Progenitor cell of endocrine pancreas (in vitro differentiated cells): ENCODE measurements around the gene SETBP1. TPM values are rescaled to one million over a fixed set of nuclear protein-coding genes. Genes with fewer than 3 reads are reported as not detected.

Source experiments
- DNase-seq: peaks from one replicate; pipeline ENCODE4 v3.0.0; 2021; ENCODE audit warnings: low spot score; ENCODE audit not compliant: unreplicated experiment
- H3K27ac Mint-ChIP-seq: 2 replicates; pipeline ENCODE4 v1.8.0; 2021; ENCODE audit warnings: mild to moderate bottlenecking, moderate library complexity, mixed read lengths
- H3K27me3 Mint-ChIP-seq: 2 replicates; pipeline ENCODE4 v1.8.0; 2021; ENCODE audit warnings: mixed read lengths
- H3K36me3 Mint-ChIP-seq: 2 replicates; pipeline ENCODE4 v1.8.0; 2022; ENCODE audit warnings: mixed read lengths; ENCODE audit not compliant: insufficient read depth
- H3K4me1 Mint-ChIP-seq: 2 replicates; pipeline ENCODE4 v1.8.0; 2021; ENCODE audit warnings: low read depth, mixed read lengths
- H3K4me3 Mint-ChIP-seq: 2 replicates; pipeline ENCODE4 v1.8.0; 2021; ENCODE audit warnings: low read depth, mild to moderate bottlenecking, moderate library complexity, mixed read lengths
- H3K9me3 Mint-ChIP-seq: 2 replicates; pipeline ENCODE4 v1.8.0; 2021; ENCODE audit warnings: low read depth, mixed read lengths
- total RNA-seq: library from RNA; stranded (reverse); gene quantifications from 2 replicates; pipeline ENCODE4 v1.2.1, GENCODE V29; 2021
- TF ChIP-seq, protein P1 (sequence below): fragments of 200-600 bp; sonication (generic); IDR thresholded peaks from one replicate; pipeline ENCODE4 v1.5.0; 2021; ENCODE audit warnings: antibody characterized with exemption, mild to moderate bottlenecking; ENCODE audit not compliant: unreplicated experiment

SETBP1 gene
- total RNA-seq, 1 donor from 2014 or later: 30.8 TPM

DNA sequence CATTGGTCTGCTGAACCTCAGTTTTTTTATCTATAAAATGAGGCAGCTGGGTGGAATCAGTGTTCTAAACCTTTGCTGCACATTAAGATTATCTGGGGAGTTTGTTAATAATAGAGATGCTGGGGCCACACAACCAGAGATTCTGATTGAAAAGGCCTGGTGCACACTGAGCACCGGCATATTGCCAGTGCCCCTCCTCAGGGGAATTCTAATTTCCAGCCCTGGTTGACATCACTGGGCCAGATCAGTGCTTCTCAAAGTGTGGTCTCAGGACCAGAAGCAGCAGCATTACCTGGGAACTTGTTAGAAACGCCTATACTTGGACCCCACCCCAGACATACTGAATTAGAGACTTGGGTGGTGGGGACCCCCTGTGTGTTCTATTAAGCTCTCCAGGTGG, 112.5 kb downstream of the SETBP1 start:
- Mint-ChIP-seq H3K4me3 (no peak overlapping the region), H3K27ac (no peak overlapping the region), H3K4me1 (peaks cover 47% of the 10 kb centered on the region), H3K27me3 (no peaks in the 10 kb centered on the region), H3K9me3 (no peaks in the 10 kb centered on the region), H3K36me3 (no peaks in the 10 kb centered on the region)
- TF ChIP-seq, protein P1, sequence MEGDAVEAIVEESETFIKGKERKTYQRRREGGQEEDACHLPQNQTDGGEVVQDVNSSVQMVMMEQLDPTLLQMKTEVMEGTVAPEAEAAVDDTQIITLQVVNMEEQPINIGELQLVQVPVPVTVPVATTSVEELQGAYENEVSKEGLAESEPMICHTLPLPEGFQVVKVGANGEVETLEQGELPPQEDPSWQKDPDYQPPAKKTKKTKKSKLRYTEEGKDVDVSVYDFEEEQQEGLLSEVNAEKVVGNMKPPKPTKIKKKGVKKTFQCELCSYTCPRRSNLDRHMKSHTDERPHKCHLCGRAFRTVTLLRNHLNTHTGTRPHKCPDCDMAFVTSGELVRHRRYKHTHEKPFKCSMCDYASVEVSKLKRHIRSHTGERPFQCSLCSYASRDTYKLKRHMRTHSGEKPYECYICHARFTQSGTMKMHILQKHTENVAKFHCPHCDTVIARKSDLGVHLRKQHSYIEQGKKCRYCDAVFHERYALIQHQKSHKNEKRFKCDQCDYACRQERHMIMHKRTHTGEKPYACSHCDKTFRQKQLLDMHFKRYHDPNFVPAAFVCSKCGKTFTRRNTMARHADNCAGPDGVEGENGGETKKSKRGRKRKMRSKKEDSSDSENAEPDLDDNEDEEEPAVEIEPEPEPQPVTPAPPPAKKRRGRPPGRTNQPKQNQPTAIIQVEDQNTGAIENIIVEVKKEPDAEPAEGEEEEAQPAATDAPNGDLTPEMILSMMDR: no peak
- DNase-seq: no peak

DNA sequence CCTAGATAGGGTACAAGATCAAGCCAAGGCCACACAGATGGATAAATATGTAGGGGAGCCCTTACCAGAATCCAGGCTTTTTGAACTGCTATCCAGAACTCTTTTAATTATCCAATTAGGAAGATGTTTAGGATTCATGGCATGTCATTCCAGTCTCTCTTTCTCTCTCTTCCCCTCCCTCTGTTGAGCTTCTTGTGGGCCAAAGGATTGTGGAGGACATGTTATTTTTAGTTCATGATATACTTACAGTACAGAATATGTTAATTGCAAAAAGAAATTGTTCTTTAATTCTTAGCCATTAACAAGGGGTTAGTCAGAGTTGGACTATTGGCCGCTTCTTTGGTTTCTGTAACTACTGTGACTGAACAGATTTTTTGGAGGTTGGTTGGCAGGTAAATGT, 113.0 kb downstream of the SETBP1 start:
- Mint-ChIP-seq H3K36me3 (no peaks in the 10 kb centered on the region), H3K4me1 (peaks cover 45% of the 10 kb centered on the region), H3K4me3 (no peak overlapping the region), H3K9me3 (no peaks in the 10 kb centered on the region), H3K27ac (no peak overlapping the region), H3K27me3 (no peaks in the 10 kb centered on the region)
- DNase-seq: no peak
- TF ChIP-seq, protein P1: no peak

DNA sequence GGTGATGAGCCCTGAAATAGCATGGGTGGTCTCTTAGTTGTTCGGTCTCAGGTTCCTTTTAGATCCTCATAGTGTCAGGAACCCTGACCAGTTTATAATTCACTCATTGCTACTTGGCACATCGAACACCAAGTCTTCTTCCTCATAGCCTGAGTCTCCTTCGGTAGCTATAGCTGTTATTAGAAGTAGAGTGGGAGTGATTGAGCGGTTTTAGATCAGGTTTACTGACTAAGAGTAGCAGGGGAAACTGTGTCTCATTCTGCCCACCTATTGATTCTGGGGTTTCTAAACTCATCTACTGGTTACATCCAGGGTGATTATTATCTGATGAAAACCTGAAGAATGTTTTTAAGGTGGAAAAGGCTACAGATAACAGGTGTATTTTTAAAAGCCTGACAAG, 114.6 kb downstream of the SETBP1 start:
- TF ChIP-seq, protein P1: no peak
- Mint-ChIP-seq H3K27ac (no peak overlapping the region), H3K4me1 (peaks cover 44% of the 10 kb centered on the region), H3K27me3 (no peaks in the 10 kb centered on the region), H3K9me3 (peaks cover under 1% of the 10 kb centered on the region), H3K36me3 (peaks cover under 1% of the 10 kb centered on the region), H3K4me3 (no peak overlapping the region)
- no peak for DNase-seq

DNA sequence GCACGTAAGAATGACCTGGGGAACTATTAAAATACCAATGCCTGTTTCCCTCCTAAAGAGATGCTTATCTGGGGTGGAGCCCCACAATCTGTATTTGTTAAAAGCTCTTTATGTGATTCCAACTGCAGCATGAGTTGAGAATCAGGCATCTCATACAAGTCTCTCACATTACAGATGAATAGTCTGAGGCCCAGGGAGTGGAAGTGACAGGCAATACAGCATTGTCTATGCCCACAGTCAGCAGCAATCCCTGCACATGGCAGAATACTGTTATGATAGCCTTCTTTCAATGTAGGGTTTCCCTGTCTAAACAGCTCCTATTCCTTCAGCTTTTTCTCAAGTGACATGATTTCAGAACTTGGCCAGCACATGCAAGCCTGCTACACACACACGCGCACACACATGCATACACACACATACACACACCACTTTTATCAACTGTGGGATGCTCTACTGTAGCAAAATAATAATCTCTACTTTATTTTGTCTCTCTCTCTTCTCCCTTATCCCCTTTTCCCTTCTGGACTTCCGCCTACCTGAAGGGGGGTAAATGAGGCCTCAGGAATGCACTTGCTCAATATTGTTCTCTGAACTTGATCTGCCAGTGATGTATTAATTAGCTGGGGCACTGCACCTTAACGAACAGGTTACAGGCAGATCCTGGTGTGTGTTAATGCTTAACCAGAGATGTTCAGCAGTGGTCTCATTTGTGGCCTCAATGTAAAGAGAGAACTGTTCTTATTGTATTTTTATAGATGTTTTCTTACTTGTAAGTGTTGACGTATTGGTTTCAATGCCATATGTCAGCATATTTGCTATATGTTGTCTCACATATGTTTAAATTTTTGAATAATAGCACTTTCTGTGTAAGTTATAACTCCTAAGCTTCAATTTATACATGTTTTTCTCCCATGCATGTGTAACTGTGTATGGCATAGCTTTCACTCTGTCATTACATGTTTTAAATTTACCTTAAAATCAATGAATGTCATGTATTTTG, 116.0 kb downstream of the SETBP1 start:
- Mint-ChIP-seq H3K4me3 (no peak overlapping the region), H3K4me1 (peaks cover 44% of the 10 kb centered on the region), H3K27me3 (no peaks in the 10 kb centered on the region), H3K27ac (peak overlapping the region; percentile 79), H3K36me3 (peaks cover 6% of the 10 kb centered on the region), H3K9me3 (peaks cover 4% of the 10 kb centered on the region)
- TF ChIP-seq, protein P1: no peak
- DNase-seq: no peak

DNA sequence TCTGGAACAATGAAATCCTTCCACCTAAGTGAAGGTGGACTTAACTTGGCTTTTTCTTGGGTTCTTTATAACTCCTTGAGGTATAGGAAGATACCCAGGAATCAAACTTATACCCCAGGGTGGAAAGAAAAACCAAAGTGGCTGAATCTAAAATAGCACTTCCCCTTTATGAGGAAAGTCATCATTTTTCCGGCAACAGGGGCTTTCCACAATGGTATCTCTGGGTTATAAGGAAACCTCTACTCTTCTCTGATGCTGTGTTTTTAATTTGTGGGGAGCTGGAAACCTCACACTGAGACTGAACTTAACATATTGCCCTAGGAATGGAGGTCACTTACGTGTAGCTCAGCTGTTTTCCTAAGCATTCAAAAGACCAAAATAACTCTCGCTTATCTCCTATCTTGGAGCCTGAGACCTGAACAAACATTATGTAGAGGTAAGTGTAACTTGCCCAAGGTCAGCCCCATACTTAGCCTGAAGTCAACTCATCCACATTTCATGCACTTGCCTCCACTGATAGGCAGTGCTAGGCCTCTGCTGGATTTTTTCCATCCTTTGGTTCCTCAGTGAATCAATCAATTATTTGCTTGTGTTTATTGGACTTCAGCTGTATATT, 117.9 kb downstream of the SETBP1 start:
- Mint-ChIP-seq H3K4me1 (peaks cover 55% of the 10 kb centered on the region), H3K27me3 (no peaks in the 10 kb centered on the region), H3K36me3 (peaks cover 9% of the 10 kb centered on the region), H3K9me3 (peaks cover 4% of the 10 kb centered on the region), H3K4me3 (no peak overlapping the region), H3K27ac (peak overlapping the region; percentile 60)
- no peak for DNase-seq
- TF ChIP-seq, protein P1: no peak
